Measurements from ENCODE around the gene SIGLEC12. TPM values are rescaled to one million over a fixed set of nuclear protein-coding genes. Genes with fewer than 3 reads are reported as not detected.

SIGLEC12 gene
- polyA plus RNA-seq, 1 donor (not counting 4 experiments of a cell fraction or from before 2014, with no cell fraction given) = not detected

DNA sequence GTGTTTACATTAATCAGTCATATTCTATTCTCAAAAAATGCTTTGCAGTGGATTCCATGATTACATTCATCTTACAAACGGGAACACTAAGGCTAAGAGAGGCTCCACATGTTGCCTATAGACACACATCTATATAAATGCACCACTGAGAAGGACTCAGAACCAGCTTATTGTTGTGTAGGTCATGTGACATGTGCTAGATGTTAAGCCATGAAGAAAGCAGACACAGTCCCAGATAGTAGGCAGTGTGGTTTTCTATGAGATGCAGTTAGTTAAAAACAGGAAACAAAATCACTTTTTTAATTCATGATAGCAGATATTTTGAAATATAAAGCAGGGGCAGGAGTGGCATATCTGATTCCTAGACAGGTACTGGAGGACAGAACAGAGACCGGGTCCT is 19.1 kb upstream of the SIGLEC12 start:
- no peak overlapping the region for H3K27ac ChIP-seq (ENCODE audit: control insufficient read depth, insufficient read depth, low read length)
- H3K4me1 ChIP-seq (ENCODE audit: control insufficient read depth, extremely low read depth, insufficient read depth, low read length) = no peaks in the 10 kb centered on the region
- H3K9me1 ChIP-seq (ENCODE audit: control insufficient read depth, extremely low read depth, insufficient read depth, low read length) = no peaks in the 10 kb centered on the region
- no peak overlapping the region for H3K9ac ChIP-seq (ENCODE audit: control insufficient read depth, extremely low read depth, insufficient read depth, low read length)
- dilution Hi-C loops (cut with MboI; ENCODE audit: extremely low pct_ligation_motif_present, low sequenced_read_pairs) = no loop called here
- no peak overlapping the region for H2AFZ ChIP-seq (ENCODE audit: control insufficient read depth, low read length)
- TF ChIP-seq, protein P1, sequence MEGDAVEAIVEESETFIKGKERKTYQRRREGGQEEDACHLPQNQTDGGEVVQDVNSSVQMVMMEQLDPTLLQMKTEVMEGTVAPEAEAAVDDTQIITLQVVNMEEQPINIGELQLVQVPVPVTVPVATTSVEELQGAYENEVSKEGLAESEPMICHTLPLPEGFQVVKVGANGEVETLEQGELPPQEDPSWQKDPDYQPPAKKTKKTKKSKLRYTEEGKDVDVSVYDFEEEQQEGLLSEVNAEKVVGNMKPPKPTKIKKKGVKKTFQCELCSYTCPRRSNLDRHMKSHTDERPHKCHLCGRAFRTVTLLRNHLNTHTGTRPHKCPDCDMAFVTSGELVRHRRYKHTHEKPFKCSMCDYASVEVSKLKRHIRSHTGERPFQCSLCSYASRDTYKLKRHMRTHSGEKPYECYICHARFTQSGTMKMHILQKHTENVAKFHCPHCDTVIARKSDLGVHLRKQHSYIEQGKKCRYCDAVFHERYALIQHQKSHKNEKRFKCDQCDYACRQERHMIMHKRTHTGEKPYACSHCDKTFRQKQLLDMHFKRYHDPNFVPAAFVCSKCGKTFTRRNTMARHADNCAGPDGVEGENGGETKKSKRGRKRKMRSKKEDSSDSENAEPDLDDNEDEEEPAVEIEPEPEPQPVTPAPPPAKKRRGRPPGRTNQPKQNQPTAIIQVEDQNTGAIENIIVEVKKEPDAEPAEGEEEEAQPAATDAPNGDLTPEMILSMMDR (optimal IDR thresholded peaks at IDR 0.05 in 1 of 3, IDR thresholded peaks at IDR 0.05 in 1 of 3, conservative IDR thresholded peaks at IDR 0.05 in 1 of 3; ENCODE audit: extremely low read depth in 1 of 3, insufficient read depth in 2 of 3, low read length in 3 of 3) = no peak
- no peak for TF ChIP-seq EZH2 (IDR thresholded peaks at IDR 0.05; ENCODE audit: low read length)
- no peak overlapping the region for H3K4me3 ChIP-seq (ENCODE audit: control insufficient read depth in 2 of 3, extremely low read depth in 1 of 3, insufficient read depth in 2 of 3, low read depth in 1 of 3, low read length in 3 of 3)
- H3K27me3 ChIP-seq (ENCODE audit: control insufficient read depth, extremely low read depth, insufficient read depth, low read length) = no peaks in the 10 kb centered on the region
- DNase-seq (ENCODE audit: low read depth, low spot score) (no peak), FAIRE-seq (no peak)
- no peaks in the 10 kb centered on the region for H4K20me1 ChIP-seq (ENCODE audit: control insufficient read depth, extremely low read depth, insufficient read depth, low read length)
- H3K4me2 ChIP-seq (ENCODE audit: control insufficient read depth, extremely low read depth, insufficient read depth, low read depth, low read length) = no peak overlapping the region
- no peaks in the 10 kb centered on the region for H3K79me2 ChIP-seq (ENCODE audit: control insufficient read depth, insufficient read depth, low read length)
- H3K9me3 ChIP-seq (ENCODE audit: control insufficient read depth, low read depth, low read length) = no peaks in the 10 kb centered on the region
- no peaks in the 10 kb centered on the region for H3K36me3 ChIP-seq (ENCODE audit: control insufficient read depth in 2 of 2, extremely low read depth in 1 of 2, insufficient read depth in 2 of 2, low read length in 2 of 2)

DNA sequence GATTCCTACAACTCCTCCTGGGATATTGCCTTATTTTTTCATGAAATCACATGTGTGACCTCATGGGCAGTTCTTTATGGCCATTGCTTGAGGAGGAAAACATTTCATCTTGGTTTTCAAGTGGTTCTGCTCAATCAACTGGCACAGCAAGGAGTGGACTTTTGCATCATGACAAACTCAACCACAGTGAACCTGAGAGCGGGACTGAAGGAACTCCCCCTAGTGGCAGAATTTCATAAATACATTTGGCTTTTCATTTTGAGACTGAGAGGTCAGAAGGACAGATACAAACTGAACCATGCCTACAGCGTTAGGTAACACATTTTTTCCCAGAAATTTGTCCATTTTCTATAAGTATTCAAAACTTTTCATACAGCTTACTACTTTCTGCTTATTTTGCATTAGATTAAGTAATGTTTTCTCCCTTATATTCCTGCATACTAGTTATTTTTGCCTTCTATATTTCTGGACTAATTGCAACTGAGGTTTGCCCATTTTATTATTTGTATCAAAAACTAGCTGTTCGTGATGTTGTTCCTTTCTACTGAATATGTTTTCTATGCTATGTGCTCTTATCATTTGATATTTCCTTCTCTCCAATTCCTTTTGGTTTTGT is 13.4 kb upstream of the SIGLEC12 start:
- Histone ChIP-seq H3K9me1 (ENCODE audit: control insufficient read depth, extremely low read depth, insufficient read depth, low read length) (no peaks in the 10 kb centered on the region), H3K27me3 (ENCODE audit: control insufficient read depth, extremely low read depth, insufficient read depth, low read length) (no peaks in the 10 kb centered on the region), H2AFZ (ENCODE audit: control insufficient read depth, low read length) (no peak overlapping the region), H3K4me3 (ENCODE audit: control insufficient read depth in 2 of 3, extremely low read depth in 1 of 3, insufficient read depth in 2 of 3, low read depth in 1 of 3, low read length in 3 of 3) (no peak overlapping the region), H3K27ac (ENCODE audit: control insufficient read depth, insufficient read depth, low read length) (no peak overlapping the region), H3K36me3 (ENCODE audit: control insufficient read depth in 2 of 2, extremely low read depth in 1 of 2, insufficient read depth in 2 of 2, low read length in 2 of 2) (no peaks in the 10 kb centered on the region), H3K9ac (ENCODE audit: control insufficient read depth, extremely low read depth, insufficient read depth, low read length) (no peak overlapping the region), H3K4me1 (ENCODE audit: control insufficient read depth, extremely low read depth, insufficient read depth, low read length) (no peaks in the 10 kb centered on the region), H4K20me1 (ENCODE audit: control insufficient read depth, extremely low read depth, insufficient read depth, low read length) (no peaks in the 10 kb centered on the region), H3K79me2 (ENCODE audit: control insufficient read depth, insufficient read depth, low read length) (no peaks in the 10 kb centered on the region), H3K4me2 (ENCODE audit: control insufficient read depth, extremely low read depth, insufficient read depth, low read depth, low read length) (no peak overlapping the region), H3K9me3 (ENCODE audit: control insufficient read depth, low read depth, low read length) (no peaks in the 10 kb centered on the region)
- TF ChIP-seq EZH2 (IDR thresholded peaks at IDR 0.05; ENCODE audit: low read length) = no peak
- TF ChIP-seq, protein P1 (optimal IDR thresholded peaks at IDR 0.05 in 1 of 3, IDR thresholded peaks at IDR 0.05 in 1 of 3, conservative IDR thresholded peaks at IDR 0.05 in 1 of 3; ENCODE audit: extremely low read depth in 1 of 3, insufficient read depth in 2 of 3, low read length in 3 of 3) = peak; percentile 62 to 73 (median 72)
- dilution Hi-C loops (cut with MboI; ENCODE audit: extremely low pct_ligation_motif_present, low sequenced_read_pairs) = no loop called here
- no peak for DNase-seq (ENCODE audit: low read depth, low spot score)
- peak; percentile 62 for FAIRE-seq

Data from keratinocyte (primary cell).